ENCODE results near the gene NDST3.

DNA sequence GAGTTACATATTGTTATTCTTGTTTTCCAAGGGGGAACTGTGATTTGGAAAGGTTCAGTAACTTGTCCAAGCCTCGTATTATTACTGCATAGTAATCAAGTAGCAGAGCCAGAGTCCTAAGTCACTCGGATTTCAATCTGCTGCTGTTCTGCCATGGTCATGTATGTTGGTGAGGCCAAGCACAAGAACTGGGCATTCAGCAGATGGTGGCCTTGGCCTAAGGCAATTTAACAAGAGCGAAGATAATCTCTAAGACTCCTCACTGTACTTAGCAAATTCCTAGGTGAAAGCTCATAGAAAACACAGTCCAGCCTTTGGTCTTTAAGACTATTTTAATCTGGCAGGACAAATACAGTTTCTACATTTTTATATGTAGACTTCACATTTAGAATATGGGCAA lies 64.8 kb downstream of the NDST3 start:
- TF ChIP-seq, protein P1, sequence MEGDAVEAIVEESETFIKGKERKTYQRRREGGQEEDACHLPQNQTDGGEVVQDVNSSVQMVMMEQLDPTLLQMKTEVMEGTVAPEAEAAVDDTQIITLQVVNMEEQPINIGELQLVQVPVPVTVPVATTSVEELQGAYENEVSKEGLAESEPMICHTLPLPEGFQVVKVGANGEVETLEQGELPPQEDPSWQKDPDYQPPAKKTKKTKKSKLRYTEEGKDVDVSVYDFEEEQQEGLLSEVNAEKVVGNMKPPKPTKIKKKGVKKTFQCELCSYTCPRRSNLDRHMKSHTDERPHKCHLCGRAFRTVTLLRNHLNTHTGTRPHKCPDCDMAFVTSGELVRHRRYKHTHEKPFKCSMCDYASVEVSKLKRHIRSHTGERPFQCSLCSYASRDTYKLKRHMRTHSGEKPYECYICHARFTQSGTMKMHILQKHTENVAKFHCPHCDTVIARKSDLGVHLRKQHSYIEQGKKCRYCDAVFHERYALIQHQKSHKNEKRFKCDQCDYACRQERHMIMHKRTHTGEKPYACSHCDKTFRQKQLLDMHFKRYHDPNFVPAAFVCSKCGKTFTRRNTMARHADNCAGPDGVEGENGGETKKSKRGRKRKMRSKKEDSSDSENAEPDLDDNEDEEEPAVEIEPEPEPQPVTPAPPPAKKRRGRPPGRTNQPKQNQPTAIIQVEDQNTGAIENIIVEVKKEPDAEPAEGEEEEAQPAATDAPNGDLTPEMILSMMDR (IDR thresholded peaks at IDR 0.05) = no peak
- TF ChIP-seq POLR2AphosphoS5 (IDR thresholded peaks at IDR 0.05; ENCODE audit: low read depth, low read length) = no peak
- TF ChIP-seq, protein P2, sequence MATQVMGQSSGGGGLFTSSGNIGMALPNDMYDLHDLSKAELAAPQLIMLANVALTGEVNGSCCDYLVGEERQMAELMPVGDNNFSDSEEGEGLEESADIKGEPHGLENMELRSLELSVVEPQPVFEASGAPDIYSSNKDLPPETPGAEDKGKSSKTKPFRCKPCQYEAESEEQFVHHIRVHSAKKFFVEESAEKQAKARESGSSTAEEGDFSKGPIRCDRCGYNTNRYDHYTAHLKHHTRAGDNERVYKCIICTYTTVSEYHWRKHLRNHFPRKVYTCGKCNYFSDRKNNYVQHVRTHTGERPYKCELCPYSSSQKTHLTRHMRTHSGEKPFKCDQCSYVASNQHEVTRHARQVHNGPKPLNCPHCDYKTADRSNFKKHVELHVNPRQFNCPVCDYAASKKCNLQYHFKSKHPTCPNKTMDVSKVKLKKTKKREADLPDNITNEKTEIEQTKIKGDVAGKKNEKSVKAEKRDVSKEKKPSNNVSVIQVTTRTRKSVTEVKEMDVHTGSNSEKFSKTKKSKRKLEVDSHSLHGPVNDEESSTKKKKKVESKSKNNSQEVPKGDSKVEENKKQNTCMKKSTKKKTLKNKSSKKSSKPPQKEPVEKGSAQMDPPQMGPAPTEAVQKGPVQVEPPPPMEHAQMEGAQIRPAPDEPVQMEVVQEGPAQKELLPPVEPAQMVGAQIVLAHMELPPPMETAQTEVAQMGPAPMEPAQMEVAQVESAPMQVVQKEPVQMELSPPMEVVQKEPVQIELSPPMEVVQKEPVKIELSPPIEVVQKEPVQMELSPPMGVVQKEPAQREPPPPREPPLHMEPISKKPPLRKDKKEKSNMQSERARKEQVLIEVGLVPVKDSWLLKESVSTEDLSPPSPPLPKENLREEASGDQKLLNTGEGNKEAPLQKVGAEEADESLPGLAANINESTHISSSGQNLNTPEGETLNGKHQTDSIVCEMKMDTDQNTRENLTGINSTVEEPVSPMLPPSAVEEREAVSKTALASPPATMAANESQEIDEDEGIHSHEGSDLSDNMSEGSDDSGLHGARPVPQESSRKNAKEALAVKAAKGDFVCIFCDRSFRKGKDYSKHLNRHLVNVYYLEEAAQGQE (IDR thresholded peaks at IDR 0.05; ENCODE audit: insufficient read depth in 1 of 2, low read depth in 2 of 2, low read length in 1 of 2) = no peak

Data from Panc1 (cell line).